Right ventricle myocardium superior (tissue), 1 donor: ENCODE data around the gene C20orf141. TPM values are rescaled to one million over a fixed set of nuclear protein-coding genes. Genes with fewer than 3 reads are reported as not detected.
A peak's percentile ranks its signal among the peaks of the same experiment; 100 is the strongest.
"Not testable (repeated sequence)": the region's sequence is repeated elsewhere in the genome, so short reads cannot be mapped to it uniquely, and the experiment has no call there.

Source experiments
- ATAC-seq: fragments of 200-7000 bp; cut with Tn5 transposase; one replicate; pipeline ENCODE4 v1.9.1; 2020; ENCODE audit warnings: mild to moderate bottlenecking; ENCODE audit not compliant: poor library complexity
- DNase-seq: peaks from one replicate; pipeline ENCODE4 v3.0.0-alpha.2; 2020
- intact Hi-C: fragments of 100-400 bp; cut with DNase I; formaldehyde crosslinking; loops from one replicate; pipeline ENCODE4 v1.11.2; 2022
- long read RNA-seq: library from polyadenylated mRNA; unstranded; transcript quantifications from one replicate; pipeline ENCODE4 v2.0.0, GENCODE V29; 2021
- total RNA-seq: library from RNA; stranded (reverse); fragmentation: NEBNext Ultra II Directional; extraction: Animal tissue kit (Norgen Biotek cat#: 25700); gene quantifications from one replicate; pipeline ENCODE4 v1.2.1, GENCODE V29; 2021
- donor health status: DM: no; HTN: yes; CAD: no; lungs with severe emphysema.

The C20orf141 gene, protein sequence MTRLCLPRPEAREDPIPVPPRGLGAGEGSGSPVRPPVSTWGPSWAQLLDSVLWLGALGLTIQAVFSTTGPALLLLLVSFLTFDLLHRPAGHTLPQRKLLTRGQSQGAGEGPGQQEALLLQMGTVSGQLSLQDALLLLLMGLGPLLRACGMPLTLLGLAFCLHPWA
- not detected for total RNA-seq
- long read RNA-seq, result 0 reads

GRCh38 chr20:2814587-2815051 lies at the start of gene C20orf141:
Gene C20orf141, plus strand, starts transcription at chr20:2814987. Its CDS starts 198 bp downstream, at chr20:2815185.
- ATAC-seq (peak; percentile 34), DNase-seq (no peak)
- intact Hi-C loops, result no loop called here

DNA sequence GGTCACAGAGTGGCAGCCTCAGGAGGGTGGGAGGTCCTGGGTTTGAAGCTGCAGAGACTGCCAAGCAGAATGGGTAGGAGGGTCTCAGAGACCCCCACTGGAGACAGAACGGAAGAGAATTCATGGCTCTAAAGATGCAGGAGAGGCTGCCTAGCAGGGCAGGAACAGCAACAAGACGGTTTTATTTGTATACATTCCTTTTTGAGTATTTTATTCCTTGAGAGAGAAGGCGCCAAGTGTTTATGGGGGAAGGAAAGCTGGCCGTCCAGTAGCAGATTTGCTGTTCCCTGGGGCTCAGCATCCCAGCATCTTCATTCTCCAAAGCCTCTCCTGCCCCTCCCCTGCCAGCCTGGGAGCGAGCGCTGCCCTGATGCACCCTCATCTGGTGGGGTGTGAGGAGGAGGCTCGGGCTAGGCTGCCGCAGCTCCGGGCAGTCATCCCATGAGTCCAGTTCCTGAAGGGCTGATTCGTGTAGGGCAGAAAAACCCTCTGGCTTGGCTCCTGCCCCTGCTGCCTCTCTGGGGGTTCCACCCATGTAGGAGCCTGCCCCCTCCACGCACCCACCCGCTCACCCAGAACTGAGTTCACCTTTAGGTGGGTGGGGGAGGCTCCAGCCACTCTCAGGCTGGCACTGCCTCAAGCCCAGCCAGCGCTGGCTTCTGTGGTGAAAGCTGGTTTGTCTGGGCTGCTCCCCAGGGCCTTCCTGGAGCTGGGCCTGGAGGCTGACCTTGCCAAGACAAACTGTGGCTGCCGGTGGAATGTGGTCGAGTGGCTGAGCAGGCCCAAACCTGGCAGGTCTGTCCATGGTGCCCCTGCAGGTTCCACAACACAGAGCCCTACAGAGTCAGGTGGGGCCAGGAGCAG lies 46.8 kb upstream of the C20orf141 start:
- DNase-seq (peak; percentile 61), ATAC-seq (peak; percentile 85)
- intact Hi-C loops, result no loop called here

GRCh38 chr20:2768632-2769015 lies 46.2 kb upstream of the C20orf141 start:
- ATAC-seq, result no peak
- intact Hi-C loops, result no loop called here
- DNase-seq, result no peak

DNA sequence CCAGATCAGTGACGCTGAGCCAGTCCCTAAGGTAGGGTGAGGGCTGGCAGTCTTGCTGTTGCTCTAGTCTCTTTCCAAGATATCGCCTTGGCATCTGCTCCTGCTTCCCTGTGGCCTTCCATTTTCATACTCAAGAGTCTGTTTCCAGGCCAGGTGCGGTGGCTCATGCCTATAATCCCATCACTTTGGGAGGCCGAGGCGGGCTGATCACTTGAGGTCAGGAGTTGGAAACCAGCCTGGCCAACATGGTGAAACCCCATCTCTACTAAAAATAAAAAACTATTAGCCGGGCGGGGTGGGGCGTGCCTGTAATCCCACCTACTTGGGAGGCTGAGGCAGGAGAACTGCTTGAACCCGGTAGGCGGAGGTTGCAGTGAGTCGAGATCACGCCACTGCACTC lies 44.7 kb upstream of the C20orf141 start:
- DNase-seq, ATAC-seq, intact Hi-C loops: not testable (repeated sequence)

DNA sequence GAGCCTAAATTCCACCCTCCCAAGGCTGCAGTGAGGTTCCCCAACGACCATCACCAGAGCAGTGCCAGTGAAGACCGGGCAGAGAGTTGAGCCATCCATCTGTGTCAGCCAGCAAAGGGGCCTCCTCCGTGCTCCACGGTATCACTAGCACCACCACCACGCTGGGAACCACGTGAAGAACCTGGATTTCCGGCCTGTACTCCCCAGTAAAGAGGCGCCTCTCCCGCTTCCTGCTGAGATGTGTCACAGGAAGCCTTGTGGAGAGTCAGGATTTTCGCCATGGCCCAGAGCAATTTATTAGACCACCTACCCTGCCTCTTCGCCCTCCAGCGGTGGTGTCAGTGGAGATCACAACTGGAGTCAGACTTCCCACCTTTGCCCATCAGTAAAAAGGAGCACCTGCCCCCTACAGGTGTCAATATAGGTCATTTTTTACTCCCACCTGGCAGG lies 43.1 kb upstream of the C20orf141 start:
- no peak for DNase-seq
- intact Hi-C loops, result no loop called here
- ATAC-seq, result no peak

DNA sequence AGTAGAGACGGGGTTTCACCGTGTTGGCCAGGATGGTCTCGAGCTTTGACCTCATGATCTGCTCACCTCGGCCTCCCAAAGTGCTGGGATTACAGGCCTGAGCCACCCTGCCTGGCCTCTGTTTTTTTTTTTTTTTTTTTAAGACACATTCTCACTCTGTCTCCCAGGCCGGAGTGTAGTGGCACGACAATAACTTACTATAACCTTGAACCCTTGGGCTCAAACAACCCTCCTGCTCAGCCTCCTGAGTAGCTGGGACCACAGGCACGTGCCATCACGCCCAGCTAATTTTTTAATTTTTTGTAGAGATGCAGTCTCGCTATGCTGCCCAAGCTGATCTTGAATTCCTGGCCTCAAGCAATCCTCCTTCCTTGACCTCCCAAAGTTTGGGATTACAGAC lies 41.0 kb upstream of the C20orf141 start:
- ATAC-seq (no peak), DNase-seq (no peak)
- intact Hi-C loops, result no loop called here

DNA sequence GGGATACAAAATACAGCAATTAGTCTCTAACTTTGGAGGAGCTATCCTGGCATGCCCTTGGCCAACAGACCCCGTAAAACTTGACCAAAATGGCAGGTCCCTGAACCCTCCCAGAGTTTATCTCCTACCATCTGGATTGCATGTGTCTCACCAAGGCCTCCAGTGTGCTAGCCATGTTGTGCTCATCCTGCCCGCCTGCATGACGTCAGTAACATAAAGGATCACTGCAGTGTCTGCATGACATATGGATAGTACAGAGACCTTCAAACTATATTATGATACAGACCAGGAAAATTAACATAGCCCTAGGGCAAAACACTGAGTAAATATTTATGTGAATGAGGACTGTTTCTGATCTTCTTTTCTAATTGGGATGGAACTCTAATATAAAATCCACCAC lies 39.6 kb upstream of the C20orf141 start:
- intact Hi-C loops, result no loop called here
- DNase-seq, result no peak
- no peak for ATAC-seq

DNA sequence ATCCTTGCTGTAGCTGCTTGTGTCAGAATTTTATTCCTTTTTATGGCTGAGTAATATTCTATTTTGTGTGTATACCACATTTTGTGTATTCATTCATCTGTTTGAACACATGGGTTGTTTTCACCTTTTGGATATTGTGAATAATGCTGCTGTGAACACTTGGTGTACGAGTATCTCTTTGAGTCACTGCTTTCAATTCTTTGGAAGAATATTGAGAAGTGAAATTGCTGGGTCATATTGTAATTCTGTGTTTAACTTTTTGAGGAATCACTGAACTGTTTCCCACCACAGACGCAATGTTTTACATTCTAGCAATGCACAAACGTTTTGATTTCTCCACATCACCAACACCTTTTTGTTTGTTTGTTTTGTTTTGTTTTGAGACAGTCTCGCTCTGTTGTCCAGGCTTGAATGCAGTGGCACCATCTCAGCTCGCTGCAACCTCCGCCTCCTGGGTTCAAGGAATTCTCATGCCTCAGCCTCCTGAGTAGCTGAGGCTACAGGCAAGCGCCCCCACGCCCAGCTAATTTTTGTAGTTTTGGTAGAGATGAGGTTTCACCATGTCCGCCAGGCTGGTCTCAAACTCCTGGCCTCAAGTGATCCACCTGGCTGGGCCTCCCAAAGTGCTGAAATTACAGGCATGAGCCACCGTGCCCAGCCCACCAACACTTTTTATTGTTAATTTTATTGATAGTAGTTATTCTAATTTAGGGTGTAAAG lies 36.0 kb upstream of the C20orf141 start:
- intact Hi-C loops, result no loop called here
- no peak for ATAC-seq
- no peak for DNase-seq

DNA sequence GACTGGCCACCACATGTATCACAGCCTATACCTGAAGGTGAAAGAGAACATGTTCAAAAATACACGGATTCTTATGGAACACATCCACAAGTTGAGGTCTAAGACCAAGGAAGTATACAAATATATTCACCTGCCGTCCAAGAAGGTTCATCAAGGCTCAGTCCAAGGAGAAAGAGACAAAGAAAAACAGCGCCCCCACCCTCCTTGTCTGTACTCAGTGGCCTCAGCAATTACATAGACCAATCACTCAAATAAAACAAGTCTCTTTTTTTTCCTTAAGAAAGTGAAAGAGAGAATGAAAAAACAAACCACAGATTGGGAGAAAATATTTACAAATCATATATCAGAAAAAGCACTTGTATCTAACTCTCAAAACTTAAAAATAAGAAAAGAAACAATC lies 33.8 kb upstream of the C20orf141 start:
- no peak for DNase-seq
- intact Hi-C loops, result no loop called here
- no peak for ATAC-seq

- DNase-seq, result no peak
- intact Hi-C loops, result no loop called here
- ATAC-seq, result no peak
Measured at GRCh38 chr20:2783908-2784566, 30.8 kb upstream of the C20orf141 start.

- intact Hi-C loops, result no loop called here
- ATAC-seq, result no peak
- DNase-seq, result no peak
Measured at GRCh38 chr20:2793471-2793870, 21.3 kb upstream of the C20orf141 start.

DNA sequence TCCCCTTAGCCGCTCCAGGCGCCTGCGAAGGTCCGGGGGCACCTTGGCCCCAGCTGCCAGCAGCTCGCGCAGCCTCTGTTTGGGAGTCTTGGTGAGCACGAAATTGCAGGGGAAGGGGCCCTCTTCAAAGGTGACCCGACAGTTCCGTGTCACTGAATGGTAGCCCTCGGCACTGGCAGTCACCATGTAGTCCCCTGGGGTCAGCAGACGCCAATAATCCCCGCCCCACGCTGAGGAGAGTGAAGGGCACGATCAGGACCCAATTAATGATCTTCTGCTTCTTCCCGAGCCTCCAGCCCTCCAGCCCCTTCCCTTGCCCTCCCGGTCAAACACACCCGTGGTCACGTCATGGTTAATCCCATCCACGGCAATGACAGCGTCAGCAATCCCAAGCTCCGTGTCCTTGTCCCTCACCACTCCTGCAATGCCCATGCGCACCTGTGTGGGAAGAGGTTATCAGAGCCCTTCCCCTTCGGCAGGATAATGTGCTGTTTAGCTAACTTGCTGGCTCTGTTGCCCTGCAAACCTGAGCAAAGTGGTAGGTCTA lies 20.5 kb upstream of the C20orf141 start:
- ATAC-seq (no peak), DNase-seq (no peak)
- intact Hi-C loops, result no loop called here

GRCh38 chr20:2794866-2795447 lies 19.8 kb upstream of the C20orf141 start:
- intact Hi-C loops, result no loop called here

DNA sequence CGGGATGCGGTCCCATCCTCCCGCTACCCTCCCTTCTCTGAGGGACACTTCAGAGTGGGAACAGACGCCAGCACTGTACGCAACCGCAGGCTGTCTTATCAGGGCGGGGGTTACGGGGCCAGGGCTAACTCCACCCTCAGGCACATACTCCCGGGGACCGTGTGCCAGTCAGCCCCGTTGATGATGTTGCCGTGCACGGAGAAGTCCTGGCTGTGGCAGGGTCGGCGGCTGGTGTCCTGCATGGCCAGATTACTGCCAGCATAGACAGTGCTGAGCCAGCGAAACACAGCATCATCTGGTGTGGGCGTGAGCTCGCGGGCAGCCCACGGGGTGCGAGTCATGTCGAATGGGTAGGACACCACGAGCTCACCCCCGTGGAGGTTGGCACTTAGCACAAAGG lies 19.3 kb upstream of the C20orf141 start:
- intact Hi-C loops, result no loop called here
- ATAC-seq (no peak), DNase-seq (no peak)

More at GRCh38 chr20:2794866-2795447, 19.8 kb upstream of the C20orf141 start:
- ATAC-seq (no peak), DNase-seq (no peak)

GRCh38 chr20:2796011-2796660 lies 18.7 kb upstream of the C20orf141 start:
- ATAC-seq (no peak), DNase-seq (no peak)
- intact Hi-C loops, result no loop called here

DNA sequence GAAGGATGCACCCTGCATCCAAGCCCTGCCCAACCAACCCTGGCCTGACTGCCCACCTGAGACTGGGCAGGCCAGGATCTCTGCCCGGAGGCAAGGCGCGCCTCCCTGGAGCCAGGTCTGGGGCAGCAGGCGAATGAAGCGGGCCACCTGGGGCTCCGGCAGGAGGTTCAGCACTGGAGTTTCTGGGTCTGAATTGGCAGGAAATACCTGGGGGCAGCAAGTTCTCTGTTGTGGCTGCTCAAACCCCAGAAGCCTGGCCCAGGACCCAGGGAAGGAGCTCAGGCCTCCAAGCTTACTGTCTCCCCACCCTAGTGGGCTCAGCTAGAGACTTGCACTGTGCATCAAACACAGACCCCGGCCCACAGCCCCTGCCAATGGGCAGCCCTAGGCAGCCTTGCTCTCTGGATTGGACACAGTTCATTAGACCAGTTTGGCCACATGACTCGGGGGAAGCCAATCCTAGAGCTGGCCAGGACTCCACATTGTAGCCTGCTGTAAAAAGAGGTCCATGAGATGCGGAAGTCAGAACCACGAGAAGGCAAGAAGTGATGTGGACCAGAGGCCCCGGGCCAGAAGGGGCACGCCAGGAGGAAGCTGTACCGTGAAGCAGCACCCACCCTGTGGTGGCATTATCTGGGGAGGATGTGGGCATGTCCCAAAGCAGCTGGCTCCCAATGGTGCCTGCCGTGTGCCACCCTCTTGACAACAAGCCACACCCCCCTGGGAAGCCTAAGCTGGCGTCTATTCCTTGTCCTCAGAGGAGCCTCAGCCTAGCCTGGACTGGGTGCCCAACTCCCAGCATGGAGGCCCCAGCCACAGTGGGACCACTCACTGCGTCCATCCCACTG lies 17.4 kb upstream of the C20orf141 start:
- ATAC-seq (no peak), DNase-seq (no peak)
- intact Hi-C loops, result no loop called here
